RWPE2 (cell line): ENCODE results near the gene CCNH.

Experiments
- ATAC-seq: fragments of 200-7000 bp; cut with Tn5 transposase; 3 replicates; pipeline ENCODE4 v1.9.1; 2021; ENCODE audit warnings: low read depth
- DNase-seq: peaks from one replicate; pipeline ENCODE4 v3.0.0-alpha.2; 2020; ENCODE audit warnings: low spot score
- H3K27ac ChIP-seq: fragments of 450-650 bp; 2 replicates; pipeline ENCODE4 v1.5.1; 2017; ENCODE audit warnings: mild to moderate bottlenecking; ENCODE audit not compliant: poor library complexity, severe bottlenecking
- H3K27me3 ChIP-seq: fragments of 250-450 bp; sonication (Bioruptor Pico); 2 replicates; pipeline ENCODE4 v1.5.1; 2021; ENCODE audit warnings: mild to moderate bottlenecking, moderate library complexity; ENCODE audit not compliant: insufficient read depth, poor library complexity, severe bottlenecking
- H3K36me3 ChIP-seq: fragments of 250-450 bp; sonication (Bioruptor Pico); 2 replicates; pipeline ENCODE4 v1.5.1; 2020; ENCODE audit warnings: low read depth, mild to moderate bottlenecking, moderate library complexity
- H3K4me1 ChIP-seq: fragments of 250-450 bp; sonication (Bioruptor Pico); 2 replicates; pipeline ENCODE4 v1.5.1; 2021; ENCODE audit warnings: mild to moderate bottlenecking, moderate library complexity; ENCODE audit not compliant: insufficient read depth, poor library complexity, severe bottlenecking
- H3K4me3 ChIP-seq: fragments of 250-450 bp; sonication (Bioruptor Pico); 2 replicates; pipeline ENCODE4 v1.5.1; 2021; ENCODE audit warnings: mild to moderate bottlenecking, moderate library complexity; ENCODE audit not compliant: severe bottlenecking
- H3K9me3 ChIP-seq: fragments of 250-450 bp; sonication (Bioruptor Pico); 2 replicates; pipeline ENCODE4 v1.5.1; 2021; ENCODE audit warnings: mild to moderate bottlenecking, moderate library complexity; ENCODE audit not compliant: severe bottlenecking
- TF ChIP-seq, protein P1 (sequence below): fragments of 450-650 bp; IDR thresholded peaks from one replicate; pipeline ENCODE4 v1.5.1; 2017; ENCODE audit warnings: mild to moderate bottlenecking, moderate library complexity; ENCODE audit not compliant: poor library complexity, severe bottlenecking

Gene CCNH

DNA sequence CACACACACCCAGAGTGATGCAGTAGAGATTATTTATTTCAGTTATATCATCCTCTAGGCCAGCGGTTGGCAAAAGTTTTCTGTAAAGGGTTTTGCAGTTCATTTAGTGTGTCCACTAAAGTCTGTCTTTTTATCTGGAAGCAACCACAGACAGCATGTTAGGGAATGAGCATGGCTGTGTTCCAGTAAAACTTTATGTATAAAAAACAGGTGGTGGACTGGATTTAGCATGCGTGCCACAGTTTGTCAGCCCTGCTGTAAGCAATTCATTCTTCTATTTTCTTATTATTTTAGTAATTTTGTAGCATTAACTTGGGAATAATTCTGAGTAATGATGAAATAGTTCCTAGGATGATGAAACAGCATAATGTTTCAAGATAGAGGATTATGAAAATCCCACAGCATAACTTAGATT, 51.7 kb downstream of the CCNH start:
- H3K27me3 ChIP-seq = no peaks in the 10 kb centered on the region
- H3K4me1 ChIP-seq = peaks cover 9% of the 10 kb centered on the region
- ATAC-seq = no peak
- peaks cover 72% of the 10 kb centered on the region for H3K36me3 ChIP-seq
- TF ChIP-seq, protein P1, sequence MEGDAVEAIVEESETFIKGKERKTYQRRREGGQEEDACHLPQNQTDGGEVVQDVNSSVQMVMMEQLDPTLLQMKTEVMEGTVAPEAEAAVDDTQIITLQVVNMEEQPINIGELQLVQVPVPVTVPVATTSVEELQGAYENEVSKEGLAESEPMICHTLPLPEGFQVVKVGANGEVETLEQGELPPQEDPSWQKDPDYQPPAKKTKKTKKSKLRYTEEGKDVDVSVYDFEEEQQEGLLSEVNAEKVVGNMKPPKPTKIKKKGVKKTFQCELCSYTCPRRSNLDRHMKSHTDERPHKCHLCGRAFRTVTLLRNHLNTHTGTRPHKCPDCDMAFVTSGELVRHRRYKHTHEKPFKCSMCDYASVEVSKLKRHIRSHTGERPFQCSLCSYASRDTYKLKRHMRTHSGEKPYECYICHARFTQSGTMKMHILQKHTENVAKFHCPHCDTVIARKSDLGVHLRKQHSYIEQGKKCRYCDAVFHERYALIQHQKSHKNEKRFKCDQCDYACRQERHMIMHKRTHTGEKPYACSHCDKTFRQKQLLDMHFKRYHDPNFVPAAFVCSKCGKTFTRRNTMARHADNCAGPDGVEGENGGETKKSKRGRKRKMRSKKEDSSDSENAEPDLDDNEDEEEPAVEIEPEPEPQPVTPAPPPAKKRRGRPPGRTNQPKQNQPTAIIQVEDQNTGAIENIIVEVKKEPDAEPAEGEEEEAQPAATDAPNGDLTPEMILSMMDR = no peak
- H3K4me3 ChIP-seq = no peak overlapping the region
- no peaks in the 10 kb centered on the region for H3K9me3 ChIP-seq
- H3K27ac ChIP-seq = no peak overlapping the region
- no peak for DNase-seq

DNA sequence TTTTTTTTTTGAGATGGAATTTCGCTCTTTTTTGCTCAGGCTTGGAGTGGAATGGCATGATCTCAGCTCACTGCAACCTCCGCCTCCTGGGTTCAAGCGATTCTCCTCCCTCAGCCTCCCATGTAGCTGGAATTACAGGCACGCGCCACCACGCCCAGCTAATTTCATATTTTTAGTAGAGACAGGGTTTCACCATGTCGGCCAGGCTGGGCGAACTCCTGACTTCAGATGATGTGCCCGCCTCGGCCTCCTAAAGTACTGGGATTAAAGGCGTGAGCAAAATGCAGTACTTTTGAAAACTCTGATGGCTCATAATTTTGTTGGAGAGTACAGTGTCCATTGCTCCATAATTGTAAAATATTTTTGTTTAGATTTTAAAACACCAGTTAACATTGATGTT, 52.6 kb downstream of the CCNH start:
- H3K4me1 ChIP-seq = peaks cover 9% of the 10 kb centered on the region
- no peaks in the 10 kb centered on the region for H3K27me3 ChIP-seq
- H3K4me3 ChIP-seq = no peak overlapping the region
- H3K9me3 ChIP-seq = no peaks in the 10 kb centered on the region
- ATAC-seq = no peak
- no peak overlapping the region for H3K27ac ChIP-seq
- TF ChIP-seq, protein P1 = no peak
- no peak for DNase-seq
- peaks cover 72% of the 10 kb centered on the region for H3K36me3 ChIP-seq

DNA sequence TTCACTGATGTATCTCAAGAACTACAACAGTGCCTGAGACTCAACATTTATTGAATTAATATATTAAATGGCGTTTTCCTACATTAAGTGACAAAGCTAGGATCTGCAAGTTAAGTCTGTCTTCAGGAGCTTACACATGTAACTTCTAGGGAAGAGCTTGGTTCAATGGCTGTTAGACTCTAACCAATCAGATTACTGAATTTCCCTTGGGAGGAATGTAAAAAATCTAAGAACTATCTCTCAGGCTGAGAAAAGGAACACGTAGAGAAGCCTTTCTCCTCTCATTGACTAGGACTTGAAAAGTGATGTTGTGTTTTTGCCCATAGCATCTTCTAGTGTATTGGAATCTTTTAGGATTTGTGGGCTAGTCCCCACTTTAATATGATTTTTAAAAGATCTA, 53.6 kb downstream of the CCNH start:
- ATAC-seq = no peak
- no peaks in the 10 kb centered on the region for H3K9me3 ChIP-seq
- no peak for DNase-seq

DNA sequence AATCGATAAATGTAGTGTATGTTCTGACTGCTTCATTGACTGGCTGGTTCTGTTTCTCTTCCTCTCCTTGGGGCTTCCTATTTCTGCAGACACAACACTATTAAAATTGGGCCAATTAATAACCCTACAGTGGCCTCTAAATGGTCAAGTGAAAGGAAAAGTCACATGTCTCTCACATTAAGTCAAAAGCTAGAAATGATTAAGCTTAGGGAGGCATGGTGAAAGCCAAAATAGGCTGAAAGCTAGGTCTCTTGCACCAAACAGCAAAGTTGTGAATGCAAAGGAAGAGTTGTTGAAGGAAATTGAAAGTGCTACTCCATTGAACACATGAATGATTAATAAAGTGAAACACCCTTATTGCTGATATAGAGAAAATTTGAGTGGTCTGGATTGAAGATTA, 58.2 kb downstream of the CCNH start:
- peaks cover 79% of the 10 kb centered on the region for H3K36me3 ChIP-seq
- TF ChIP-seq, protein P1 = no peak
- no peak for ATAC-seq

More for the DNA sequence above, 53.6 kb downstream of the CCNH start:
- TF ChIP-seq, protein P1 = no peak
- H3K27me3 ChIP-seq = no peaks in the 10 kb centered on the region
- peaks cover 9% of the 10 kb centered on the region for H3K4me1 ChIP-seq
- H3K36me3 ChIP-seq = peaks cover 74% of the 10 kb centered on the region
- H3K4me3 ChIP-seq = no peak overlapping the region
- H3K27ac ChIP-seq = no peak overlapping the region

DNA sequence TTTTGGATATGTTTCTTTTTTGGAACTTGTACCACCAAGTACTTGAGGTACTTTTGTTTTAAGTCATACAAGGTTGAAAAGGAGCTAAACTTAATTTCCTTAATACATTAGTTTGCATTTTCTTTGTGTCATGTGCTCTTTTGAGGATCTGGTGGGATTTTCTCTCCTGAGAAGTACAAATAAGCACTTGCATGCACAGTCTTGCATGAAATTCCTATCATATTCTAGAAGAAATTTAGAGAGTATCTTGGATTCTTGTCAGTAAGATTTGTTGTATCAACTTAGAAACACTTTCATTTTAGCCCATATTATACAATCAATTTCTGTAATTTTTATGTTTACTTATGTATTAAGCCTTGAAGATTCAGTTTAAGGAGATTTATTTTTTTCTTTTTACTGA, 64.9 kb downstream of the CCNH start:
- DNase-seq = no peak
- Histone ChIP-seq H3K4me1 (peaks cover 10% of the 10 kb centered on the region), H3K27me3 (no peaks in the 10 kb centered on the region), H3K9me3 (no peaks in the 10 kb centered on the region), H3K27ac (no peak overlapping the region), H3K4me3 (no peak overlapping the region), H3K36me3 (peaks cover 96% of the 10 kb centered on the region)
- TF ChIP-seq, protein P1 = no peak
- ATAC-seq = no peak

More for the DNA sequence above, 58.2 kb downstream of the CCNH start:
- Histone ChIP-seq H3K4me3 (no peak overlapping the region), H3K27me3 (no peaks in the 10 kb centered on the region), H3K27ac (no peak overlapping the region), H3K9me3 (no peaks in the 10 kb centered on the region), H3K4me1 (no peaks in the 10 kb centered on the region)
- DNase-seq = no peak
